ENCODE data around the gene DCPS.
"Not testable (repeated sequence)": the region's sequence is repeated elsewhere in the genome, so short reads cannot be mapped to it uniquely, and the experiment has no call there.

DCPS gene

GRCh38 chr11:126345759-126346585, 42.1 kb downstream of the DCPS start:
- DNase-seq = peak; percentile 10

GRCh38 chr11:126346586-126346940, 42.7 kb downstream of the DCPS start:
- no peak for DNase-seq

- DNase-seq = not testable (repeated sequence)
Observed at GRCh38 chr11:126346946-126347345, 43.1 kb downstream of the DCPS start.

GRCh38 chr11:126347751-126348668, 44.1 kb downstream of the DCPS start:
- no peak for DNase-seq

GRCh38 chr11:126348806-126349582, 45.1 kb downstream of the DCPS start:
- DNase-seq = no peak

GRCh38 chr11:126350836-126351235, 47.0 kb downstream of the DCPS start:
- no peak for DNase-seq

- DNase-seq = no peak
Observed at GRCh38 chr11:126352163-126352562, 48.3 kb downstream of the DCPS start.

GRCh38 chr11:126352934-126353801, 49.3 kb downstream of the DCPS start:
- DNase-seq = peak; percentile 8

GRCh38 chr11:126354631-126355323, 50.9 kb downstream of the DCPS start:
- no peak for DNase-seq

- peak; percentile 34 for DNase-seq
Observed at GRCh38 chr11:126355324-126355925, 51.6 kb downstream of the DCPS start, which contains the start of gene ST3GAL4. TSS of gene ST3GAL4 (plus strand) at chr11:126355686. CDS start at chr11:126406156, 50,470 bp downstream.

- peak; percentile 33 for DNase-seq
Observed at GRCh38 chr11:126355926-126356897, 52.4 kb downstream of the DCPS start.

GRCh38 chr11:126357055-126357962, 53.4 kb downstream of the DCPS start:
- DNase-seq = no peak

GRCh38 chr11:126357969-126358762, 54.3 kb downstream of the DCPS start:
- no peak for DNase-seq

GRCh38 chr11:126358763-126359160, 54.9 kb downstream of the DCPS start:
- no peak for DNase-seq

- no peak for DNase-seq
Observed at GRCh38 chr11:126359431-126360048, 55.7 kb downstream of the DCPS start.

- no peak for DNase-seq
Observed at GRCh38 chr11:126360049-126360446, 56.2 kb downstream of the DCPS start.

GRCh38 chr11:126361400-126361799, 57.5 kb downstream of the DCPS start:
- DNase-seq = no peak

All from T1000 (cell line).